ENCODE measurements around the gene ATAT1.

Gene ATAT1

DNA sequence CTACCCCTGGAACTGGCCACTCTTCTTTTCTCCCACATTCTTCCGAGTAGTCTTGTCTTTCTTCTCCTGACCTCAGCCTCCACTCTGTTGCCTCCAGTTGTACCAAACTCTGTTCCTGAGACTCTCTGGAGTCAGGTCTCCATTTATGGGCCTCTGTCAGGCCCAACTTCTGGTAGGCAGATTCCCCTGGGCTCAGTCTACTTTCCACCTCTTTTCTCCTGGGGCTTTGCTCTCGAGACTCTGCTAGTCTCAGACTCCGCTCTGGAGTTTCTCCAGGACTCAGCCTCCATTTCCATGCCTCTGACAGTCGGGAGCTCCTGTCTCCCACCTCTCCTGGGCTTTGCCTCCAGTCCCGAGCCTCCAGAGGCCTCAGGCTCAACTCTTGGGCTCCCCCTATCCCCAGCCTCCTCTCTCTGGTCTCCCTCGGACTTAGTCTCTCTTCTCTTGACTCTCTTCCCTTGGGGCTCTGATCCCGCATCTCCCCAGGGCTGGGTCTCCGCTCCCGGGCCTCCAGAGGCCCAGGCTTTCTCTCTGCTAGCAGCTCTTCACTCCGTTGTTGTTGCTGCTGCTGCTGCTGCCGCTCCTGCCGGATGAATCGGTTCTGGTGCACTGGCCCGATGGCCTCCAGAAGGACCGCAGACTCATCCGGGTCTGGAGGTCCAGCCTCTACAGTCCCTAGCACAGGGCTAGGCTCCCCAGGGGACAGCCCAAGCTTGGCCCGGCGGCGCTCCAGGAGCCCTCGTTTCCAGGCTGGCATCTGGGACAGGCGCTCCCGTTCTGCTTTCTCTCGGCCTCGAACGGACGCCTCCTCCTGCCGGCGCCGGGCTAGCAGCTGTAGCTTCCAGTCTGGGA lies 58.7 kb downstream of the ATAT1 start:
- DNase-seq = no peak

DNA sequence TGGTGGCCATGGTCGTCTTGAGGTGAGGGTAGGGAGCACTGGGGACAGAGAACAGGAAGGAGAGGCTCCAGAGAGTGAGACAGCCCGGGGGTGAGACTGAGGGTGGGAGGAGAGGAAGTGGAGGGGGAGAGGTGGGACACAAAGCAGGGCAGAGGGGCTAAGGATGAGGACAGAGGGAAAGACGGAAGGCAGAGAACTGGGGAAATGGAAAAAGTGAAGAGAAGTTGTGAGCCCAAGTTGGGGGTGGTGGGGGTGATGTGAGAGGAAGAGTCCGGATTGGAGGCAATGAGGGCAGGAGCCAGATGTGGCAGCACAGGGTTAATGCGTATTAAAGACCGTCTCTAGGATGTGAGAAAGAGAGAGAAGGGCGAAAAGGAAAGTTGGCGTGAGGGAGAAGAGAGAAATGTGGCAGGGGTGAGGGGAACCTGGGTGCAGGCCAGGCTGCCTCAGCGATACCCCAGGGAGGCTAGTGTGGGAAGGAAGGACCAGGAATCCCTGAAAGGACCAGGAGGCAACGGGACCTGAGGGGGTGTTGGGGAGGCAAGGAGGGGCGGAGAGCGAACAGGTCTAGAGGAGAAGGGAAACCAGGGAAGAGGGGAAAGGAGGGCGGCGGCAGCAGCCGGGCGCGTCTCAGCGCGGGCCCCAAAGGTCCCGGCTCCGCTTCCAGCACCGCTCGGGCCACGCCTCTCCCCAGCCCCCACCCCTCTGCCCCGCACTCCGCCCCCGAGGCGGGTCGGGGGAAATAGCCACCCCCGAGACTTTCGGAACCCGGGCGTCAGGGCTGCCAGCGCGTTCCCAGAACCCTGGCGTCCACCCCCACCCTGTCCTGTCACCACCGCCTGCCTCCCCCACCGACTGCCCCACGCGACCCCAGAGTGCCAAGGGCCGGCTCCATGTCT lies 59.6 kb downstream of the ATAT1 start, which contains the start of gene PPP1R18:
PPP1R18 (minus strand) TSS at position 637 of the 899 bp plus-strand sequence; CDS start at position 10, 627 bp downstream.
- peak; percentile 77 for DNase-seq

GRCh38 chr6:30686908-30687658 lies 60.4 kb downstream of the ATAT1 start:
- peak; percentile 97 for DNase-seq

- peak; percentile 65 for DNase-seq
Measured at GRCh38 chr6:30687659-30688431, 61.2 kb downstream of the ATAT1 start.

DNA sequence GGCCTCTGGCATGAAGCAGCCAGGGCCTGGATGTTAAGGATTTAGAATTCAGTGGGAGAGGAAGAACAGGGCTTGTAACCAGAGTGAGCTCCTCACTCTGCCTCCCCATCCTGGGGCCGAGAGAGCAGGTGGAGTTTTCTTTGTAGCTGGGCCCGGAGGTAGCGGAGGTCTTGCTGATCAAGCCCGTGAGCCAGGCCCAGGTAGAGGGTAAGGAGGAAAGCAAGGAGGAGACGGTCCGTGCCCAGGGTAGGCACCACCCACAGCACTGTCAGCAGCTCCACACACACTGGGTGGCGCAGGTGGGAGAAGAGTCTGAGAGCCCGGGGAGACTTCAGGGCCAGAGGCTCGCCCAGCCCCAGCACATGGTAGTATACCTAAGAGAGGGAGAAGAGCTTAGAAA lies 61.9 kb downstream of the ATAT1 start:
- no peak for DNase-seq

DNA sequence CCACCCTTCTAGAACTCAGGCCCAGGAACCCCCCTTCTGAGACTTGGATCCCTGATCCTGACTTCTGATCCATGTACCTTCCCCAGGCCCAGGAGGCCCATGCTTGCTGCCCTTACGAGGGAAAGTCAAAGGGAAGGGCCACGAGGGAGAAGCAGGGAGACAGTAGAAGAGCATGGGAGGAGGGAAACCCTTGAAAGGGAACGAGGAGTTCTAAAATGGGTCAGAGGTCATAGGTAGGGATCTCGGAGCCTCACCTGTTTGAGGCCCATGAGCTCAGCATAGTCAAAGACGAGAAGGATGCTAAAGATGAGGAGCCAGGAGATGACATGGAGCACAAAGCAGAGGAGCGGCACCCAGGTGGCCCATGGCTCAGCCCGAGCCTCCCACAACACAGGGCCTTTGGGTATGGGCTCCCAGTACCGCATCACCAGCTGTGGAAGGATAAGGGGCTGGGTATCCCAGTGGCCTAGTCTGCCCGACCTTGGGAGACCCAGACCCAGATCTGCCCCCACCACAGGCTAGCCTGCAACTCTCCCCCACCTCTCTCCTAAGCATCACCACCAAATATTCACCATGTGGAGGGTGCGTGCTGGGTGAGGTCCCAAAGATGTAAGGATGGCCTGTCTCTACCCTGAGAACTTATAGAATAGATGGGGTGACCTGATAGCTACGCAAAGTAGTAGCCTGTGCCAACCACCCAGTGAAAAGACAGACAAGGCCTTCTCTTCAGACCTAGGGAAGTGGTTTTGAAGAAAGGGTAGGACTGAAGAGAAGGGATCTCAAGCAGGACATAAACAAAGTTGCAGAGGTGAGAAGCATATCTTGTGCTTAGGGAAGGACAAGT lies 62.6 kb downstream of the ATAT1 start:
- DNase-seq = no peak

DNA sequence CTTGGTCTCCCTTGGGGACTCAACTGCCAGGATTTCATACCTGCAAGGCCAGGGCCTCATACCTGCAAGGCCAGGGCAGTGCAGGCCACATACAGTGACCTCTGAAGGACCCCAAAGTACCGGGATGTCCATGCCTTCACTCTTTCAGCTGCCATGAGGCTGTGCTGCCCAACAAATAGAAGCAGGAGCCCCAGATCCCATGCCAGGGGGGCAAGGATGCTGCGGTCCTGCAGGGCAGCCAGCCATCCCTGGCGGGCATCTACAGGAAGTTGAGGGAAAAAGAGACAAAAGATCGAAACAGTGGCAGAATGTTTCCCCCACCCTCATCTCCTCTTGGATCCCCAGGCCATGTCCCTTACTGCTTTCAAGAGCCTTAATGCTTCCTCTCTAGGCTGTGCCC lies 63.3 kb downstream of the ATAT1 start:
- DNase-seq = no peak

GRCh38 chr6:30690403-30691207 lies 63.9 kb downstream of the ATAT1 start, which contains the start of gene NRM:
Gene NRM, minus strand, starts transcription at chr6:30690984. Its CDS starts 10 bp downstream, at chr6:30690974.
- peak; percentile 95 for DNase-seq

GRCh38 chr6:30691208-30691847 lies 64.7 kb downstream of the ATAT1 start:
- no peak for DNase-seq

Data from DMS53 (cell line).